Measurements from ENCODE around the gene BRIP1.

DNA sequence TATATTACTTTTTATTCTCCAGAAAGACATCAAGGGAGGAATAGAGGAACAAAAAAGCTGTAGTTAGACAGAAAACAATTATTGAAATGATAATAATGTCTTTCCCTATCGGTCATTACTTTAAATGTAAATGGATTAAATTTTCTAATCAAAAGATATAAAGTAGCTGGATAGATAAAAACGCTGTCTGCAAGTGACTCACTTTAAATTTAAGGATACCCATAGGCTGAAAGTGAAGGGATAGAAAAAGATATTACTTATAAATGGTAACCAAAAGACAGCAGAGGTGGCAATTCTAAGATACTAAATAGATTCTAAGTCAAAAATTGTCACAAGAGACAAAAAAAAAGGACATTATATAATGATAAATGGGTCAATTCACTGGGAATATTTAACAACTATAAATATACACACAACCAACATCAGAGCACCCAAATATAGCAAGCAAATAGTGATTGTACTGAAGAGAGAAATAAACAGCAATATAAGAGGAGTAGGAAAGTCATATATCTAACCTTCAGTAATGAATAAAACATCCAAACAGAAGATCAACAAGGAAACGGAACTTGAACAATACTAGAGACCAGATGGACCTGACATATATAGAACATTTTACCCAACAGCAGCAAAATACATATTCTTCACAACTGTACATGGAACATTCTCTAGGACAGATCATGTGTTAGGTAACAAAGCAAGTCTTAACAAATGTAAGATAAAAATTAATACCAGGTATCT lies 116.9 kb downstream of the BRIP1 start:
- TF ChIP-seq POLR2A (IDR thresholded peaks at IDR 0.05; ENCODE audit: low read depth, low read length) (no peak), TAF1 (IDR thresholded peaks at IDR 0.05; ENCODE audit: borderline replicate concordance, low read depth, low read length) (no peak), POLR2AphosphoS5 (IDR thresholded peaks at IDR 0.05; ENCODE audit: low read depth, low read length) (no peak)
